Activated T-cell treated with anti-CD3 and anti-CD28 coated beads for 1 hour (primary cell): ENCODE data around the gene DNAH12.
"Not testable (repeated sequence)": the region's sequence is repeated elsewhere in the genome, so short reads cannot be mapped to it uniquely, and the experiment has no call there.

Source experiments
- DNase-seq: peaks from one replicate; pipeline ENCODE4 v3.0.0-alpha.2; 2020; ENCODE audit warnings: low read depth

DNAH12 gene

GRCh38 chr3:57518276-57518915 is 25.7 kb downstream of the DNAH12 start:
- no peak for DNase-seq

GRCh38 chr3:57512166-57512565 is 32.0 kb downstream of the DNAH12 start:
- no peak for DNase-seq

- no peak for DNase-seq
These were observed 38.2 kb downstream of the DNAH12 start for GRCh38 chr3:57505901-57506300.

GRCh38 chr3:57500506-57500905 is 43.6 kb downstream of the DNAH12 start:
- DNase-seq: no peak

- no peak for DNase-seq
These were observed 46.2 kb downstream of the DNAH12 start for GRCh38 chr3:57497904-57498303.

GRCh38 chr3:57484563-57484962 is 59.6 kb downstream of the DNAH12 start:
- no peak for DNase-seq

- DNase-seq: not testable (repeated sequence)
These were observed 67.0 kb downstream of the DNAH12 start for GRCh38 chr3:57477193-57477592.

- no peak for DNase-seq
These were observed 79.3 kb downstream of the DNAH12 start for GRCh38 chr3:57464801-57465200.

GRCh38 chr3:57464011-57464410 is 80.1 kb downstream of the DNAH12 start:
- DNase-seq: no peak

GRCh38 chr3:57451150-57451846 is 92.8 kb downstream of the DNAH12 start:
- no peak for DNase-seq

GRCh38 chr3:57449276-57449847 is 94.8 kb downstream of the DNAH12 start:
- DNase-seq: not testable (repeated sequence)

GRCh38 chr3:57448489-57448888 is 95.7 kb downstream of the DNAH12 start:
- DNase-seq: not testable (repeated sequence)

GRCh38 chr3:57446318-57446841 is 97.8 kb downstream of the DNAH12 start:
- no peak for DNase-seq

- no peak for DNase-seq
These were observed 99.7 kb downstream of the DNAH12 start for GRCh38 chr3:57444469-57444868.

GRCh38 chr3:57440144-57440543 is 104.0 kb downstream of the DNAH12 start:
- not testable (repeated sequence) for DNase-seq

- not testable (repeated sequence) for DNase-seq
These were observed 105.7 kb downstream of the DNAH12 start for GRCh38 chr3:57438460-57438859.

- no peak for DNase-seq
These were observed 107.9 kb downstream of the DNAH12 start for GRCh38 chr3:57436195-57436761.

- DNase-seq: no peak
These were observed 110.1 kb downstream of the DNAH12 start for GRCh38 chr3:57434041-57434440.

- DNase-seq: no peak
These were observed 120.8 kb downstream of the DNAH12 start for GRCh38 chr3:57423335-57423734.

- DNase-seq: no peak
These were observed 122.8 kb downstream of the DNAH12 start for GRCh38 chr3:57421336-57421735.

- no peak for DNase-seq
These were observed 124.1 kb downstream of the DNAH12 start for GRCh38 chr3:57420001-57420400.

GRCh38 chr3:57411715-57412114 is 132.4 kb downstream of the DNAH12 start:
- no peak for DNase-seq

GRCh38 chr3:57409471-57409870 is 134.7 kb downstream of the DNAH12 start:
- no peak for DNase-seq
